HepG2 (cell line): ENCODE measurements around the gene RFC1. TPM values are rescaled to one million over a fixed set of nuclear protein-coding genes. Genes with fewer than 3 reads are reported as not detected.

ENCODE experiments used
- ATM ChIP-seq: fragments of 450-650 bp; IDR thresholded peaks from 2 replicates; pipeline ENCODE4 v1.7.1; 2017; ENCODE audit warnings: mild to moderate bottlenecking, borderline replicate concordance
- CBFB ChIP-seq: sonication (generic); formaldehyde crosslinking; IDR thresholded peaks from 2 replicates; pipeline ENCODE4 v1.4.0; 2020; ENCODE audit warnings: missing genetic modification reagents
- HOXA9 ChIP-seq: sonication (generic); formaldehyde crosslinking; IDR thresholded peaks from 2 replicates; pipeline ENCODE4 v1.8.1; 2022; ENCODE audit warnings: missing genetic modification reagents, mild to moderate bottlenecking, moderate library complexity, borderline replicate concordance
- HOXD1 ChIP-seq: sonication (generic); formaldehyde crosslinking; IDR thresholded peaks from 2 replicates; pipeline ENCODE4 v1.5.0; 2020; ENCODE audit warnings: missing genetic modification reagents
- NCOA1 ChIP-seq: sonication (generic); formaldehyde crosslinking; IDR thresholded peaks from 2 replicates; pipeline ENCODE4 v1.9.0; 2021; ENCODE audit warnings: missing genetic modification reagents
- SOX6 ChIP-seq, 2 experiments: fragments of 450-650 bp in 1 of 2; sonication (generic) in 1 of 2; formaldehyde crosslinking in 1 of 2; IDR thresholded peaks; 2 replicates each; pipeline versions ENCODE4 v1.4.0 to v1.6.1; 2017 to 2020; ENCODE audit warnings: antibody characterized with exemption in 1 of 2, mild to moderate bottlenecking in 1 of 2, missing genetic modification reagents in 1 of 2
- SP5 ChIP-seq: IDR thresholded peaks from 2 replicates; pipeline ENCODE4 v1.6.1; 2016; ENCODE audit warnings: low read depth, borderline replicate concordance
- ZFP90 ChIP-seq: sonication (generic); formaldehyde crosslinking; IDR thresholded peaks from 2 replicates; pipeline ENCODE4 v1.8.0; 2022; ENCODE audit warnings: missing genetic modification reagents, mild to moderate bottlenecking, inconsistent platforms, borderline replicate concordance
- ZFY ChIP-seq: sonication (generic); formaldehyde crosslinking; IDR thresholded peaks from 2 replicates; pipeline ENCODE4 v1.4.0; 2020; ENCODE audit warnings: missing genetic modification reagents
- ZMYM3 ChIP-seq: sonication (generic); formaldehyde crosslinking; IDR thresholded peaks from 2 replicates; pipeline ENCODE4 v1.5.1; 2020; ENCODE audit warnings: mild to moderate bottlenecking, missing genetic modification reagents
- ZNF292 ChIP-seq: sonication (generic); formaldehyde crosslinking; IDR thresholded peaks from 2 replicates; pipeline ENCODE4 v1.8.1; 2022; ENCODE audit warnings: mild to moderate bottlenecking, low read depth, missing genetic modification reagents, borderline replicate concordance
- ZNF510 ChIP-seq: sonication (generic); formaldehyde crosslinking; IDR thresholded peaks from 2 replicates; pipeline ENCODE4 v1.4.0; 2020; ENCODE audit warnings: low read depth, mild to moderate bottlenecking, missing genetic modification reagents
- ZNF644 ChIP-seq: IDR thresholded peaks from 2 replicates; pipeline ENCODE4 v1.6.1; 2016; ENCODE audit warnings: low read depth
- ZSCAN31 ChIP-seq: sonication (generic); formaldehyde crosslinking; IDR thresholded peaks from 2 replicates; pipeline ENCODE4 v1.5.0; 2020; ENCODE audit warnings: low read depth, mild to moderate bottlenecking, missing genetic modification reagents
- polyA plus RNA-seq, 8 experiments: library from polyadenylated mRNA; depleted of rRNA in 3 of 8; stranded (reverse) in 7 of 8; unstranded in 1 of 8; fragments of >200 nt; fragmentation: Illumina TruSeq in 4 of 8; extraction: Trizol in 4 of 8; gene quantifications; 2 replicates each; pipeline versions ENCODE4 v1.2.1 to v1.2.3, GENCODE V29; 2011 to 2016; ENCODE audit warnings: low read depth in 4 of 8, missing spikeins in 1 of 8, mixed read lengths in 1 of 8; ENCODE audit not compliant: insufficient read depth in 1 of 8
- total RNA-seq, 5 experiments: library from RNA; depleted of rRNA; stranded (reverse); fragments of >200 nt; fragmentation: Illumina TruSeq; extraction: Trizol; gene quantifications; 2 replicates each; pipeline ENCODE4 v1.2.3, GENCODE V29; 2016; ENCODE audit warnings: low read depth in 1 of 5
- TF ChIP-seq, protein P1 (sequence below): sonication (generic); formaldehyde crosslinking; IDR thresholded peaks from 2 replicates; pipeline ENCODE4 v1.8.0; 2022; ENCODE audit warnings: missing genetic modification reagents, mild to moderate bottlenecking, borderline replicate concordance
- TF ChIP-seq, protein P2 (sequence below): sonication (generic); formaldehyde crosslinking; IDR thresholded peaks from 2 replicates; pipeline ENCODE4 v1.8.1; 2023; ENCODE audit warnings: mild to moderate bottlenecking, moderate library complexity, missing genetic modification reagents
- TF ChIP-seq, protein P3 (sequence below): sonication (generic); formaldehyde crosslinking; IDR thresholded peaks from 2 replicates; pipeline ENCODE4 v1.5.1; 2020; ENCODE audit warnings: missing genetic modification reagents, mild to moderate bottlenecking, borderline replicate concordance
- TF ChIP-seq, protein P4 (sequence below): sonication (generic); formaldehyde crosslinking; IDR thresholded peaks from 2 replicates; pipeline ENCODE4 v1.5.1; 2020; ENCODE audit warnings: missing genetic modification reagents, mild to moderate bottlenecking, borderline replicate concordance

Gene RFC1
- total and polyA plus RNA-seq, 2 of the 13 experiments (the other 11 are each of a cell fraction or from before 2014, with no cell fraction given): 15.9 to 78.8 TPM

DNA sequence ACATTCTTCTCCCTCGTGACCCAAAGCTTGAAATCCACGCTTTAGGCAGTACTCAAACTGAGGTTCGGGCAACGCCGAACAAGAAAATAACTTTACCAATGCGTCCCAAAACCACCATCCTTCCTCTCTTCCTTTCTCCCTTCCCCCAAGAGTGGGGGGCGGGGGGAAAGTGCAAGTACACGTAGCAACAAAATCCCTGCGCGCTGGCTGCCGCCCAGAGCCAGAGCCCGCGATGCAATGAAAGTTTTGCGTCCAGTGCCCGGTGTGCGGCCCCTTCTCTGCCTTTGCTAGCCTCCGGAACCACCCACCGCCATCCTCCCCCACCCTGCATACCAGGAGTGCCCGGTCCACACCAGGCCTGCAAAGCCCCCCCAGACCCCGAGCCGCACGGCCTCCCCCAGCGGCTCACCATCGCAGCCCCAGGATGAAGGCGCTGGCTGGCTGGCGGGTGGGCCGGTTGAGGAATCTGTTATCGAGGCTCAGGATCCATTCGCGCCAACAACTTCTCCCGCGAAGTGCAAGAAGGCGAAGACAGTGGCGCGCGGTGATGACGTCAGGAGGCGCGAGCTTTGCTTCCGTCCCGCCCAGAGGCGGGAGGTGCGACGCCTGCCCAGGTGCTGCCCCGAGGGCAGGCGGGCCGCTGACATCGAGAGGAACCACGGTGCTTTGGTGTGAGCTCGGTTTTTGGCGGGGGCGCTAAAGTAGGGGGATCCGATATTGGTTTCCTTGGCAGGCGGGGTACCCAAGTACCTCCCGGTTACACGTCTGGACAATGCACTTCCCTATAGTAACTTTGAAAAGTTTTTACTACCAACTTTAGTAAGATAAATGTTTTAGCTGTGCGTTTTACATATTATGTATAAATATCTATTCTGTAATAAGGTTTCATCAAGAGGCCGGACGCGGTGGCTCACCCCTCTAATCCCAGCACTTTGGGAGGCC lies at the start of gene RFC1 (continued):
- TF ChIP-seq HOXA9 (CRISPR knock-in tag) (peak; percentile 97), ZSCAN31 (CRISPR knock-in tag) (peak; percentile 80), SP5 (peak; percentile 80), CBFB (CRISPR knock-in tag) (no peak), ZNF510 (peak; percentile 98), ZFY (CRISPR knock-in tag) (peak; percentile 91), ZNF644 (CRISPR knock-in tag) (peak; percentile 37; the same call in 1 of the 2 replicates), NCOA1 (peak; percentile 89), ATM (no peak), ZNF292 (CRISPR knock-in tag) (peak; percentile 88), ZFP90 (CRISPR knock-in tag) (peak; percentile 92), HOXD1 (CRISPR knock-in tag) (no peak; the same call in 1 of the 2 replicates), SOX6 (IDR thresholded peaks at IDR 0.05) (no peak), SOX6 (CRISPR knock-in tag; IDR thresholded peaks at IDR 0.05) (peak; percentile 83), ZMYM3 (CRISPR knock-in tag) (peak; percentile 78)
- TF ChIP-seq, protein P1, sequence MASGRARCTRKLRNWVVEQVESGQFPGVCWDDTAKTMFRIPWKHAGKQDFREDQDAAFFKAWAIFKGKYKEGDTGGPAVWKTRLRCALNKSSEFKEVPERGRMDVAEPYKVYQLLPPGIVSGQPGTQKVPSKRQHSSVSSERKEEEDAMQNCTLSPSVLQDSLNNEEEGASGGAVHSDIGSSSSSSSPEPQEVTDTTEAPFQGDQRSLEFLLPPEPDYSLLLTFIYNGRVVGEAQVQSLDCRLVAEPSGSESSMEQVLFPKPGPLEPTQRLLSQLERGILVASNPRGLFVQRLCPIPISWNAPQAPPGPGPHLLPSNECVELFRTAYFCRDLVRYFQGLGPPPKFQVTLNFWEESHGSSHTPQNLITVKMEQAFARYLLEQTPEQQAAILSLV (CRISPR knock-in tag): peak; percentile 55; the same call in 1 of the 2 replicates
- TF ChIP-seq, protein P2, sequence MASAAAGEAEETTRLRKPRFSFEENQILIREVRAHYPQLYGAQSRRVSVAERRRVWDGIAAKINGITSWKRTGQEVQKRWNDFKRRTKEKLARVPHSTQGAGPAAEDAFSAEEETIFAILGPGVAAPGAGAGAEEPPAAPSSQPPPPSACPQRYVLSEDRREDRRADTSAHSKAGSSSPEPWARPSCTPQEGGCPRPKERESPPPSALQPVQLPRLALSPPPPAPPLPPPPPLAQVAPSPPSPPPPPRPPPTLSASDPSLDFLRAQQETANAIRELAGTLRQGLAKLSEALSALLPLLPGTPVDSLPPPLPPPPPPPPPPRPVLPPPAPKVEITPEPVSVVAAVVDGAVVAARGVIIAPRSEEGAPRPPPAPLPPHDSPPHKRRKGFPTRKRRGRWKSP (CRISPR knock-in tag): peak; percentile 92
- TF ChIP-seq, protein P3, sequence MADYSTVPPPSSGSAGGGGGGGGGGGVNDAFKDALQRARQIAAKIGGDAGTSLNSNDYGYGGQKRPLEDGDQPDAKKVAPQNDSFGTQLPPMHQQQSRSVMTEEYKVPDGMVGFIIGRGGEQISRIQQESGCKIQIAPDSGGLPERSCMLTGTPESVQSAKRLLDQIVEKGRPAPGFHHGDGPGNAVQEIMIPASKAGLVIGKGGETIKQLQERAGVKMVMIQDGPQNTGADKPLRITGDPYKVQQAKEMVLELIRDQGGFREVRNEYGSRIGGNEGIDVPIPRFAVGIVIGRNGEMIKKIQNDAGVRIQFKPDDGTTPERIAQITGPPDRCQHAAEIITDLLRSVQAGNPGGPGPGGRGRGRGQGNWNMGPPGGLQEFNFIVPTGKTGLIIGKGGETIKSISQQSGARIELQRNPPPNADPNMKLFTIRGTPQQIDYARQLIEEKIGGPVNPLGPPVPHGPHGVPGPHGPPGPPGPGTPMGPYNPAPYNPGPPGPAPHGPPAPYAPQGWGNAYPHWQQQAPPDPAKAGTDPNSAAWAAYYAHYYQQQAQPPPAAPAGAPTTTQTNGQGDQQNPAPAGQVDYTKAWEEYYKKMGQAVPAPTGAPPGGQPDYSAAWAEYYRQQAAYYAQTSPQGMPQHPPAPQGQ (CRISPR knock-in tag): no peak
- TF ChIP-seq, protein P4, sequence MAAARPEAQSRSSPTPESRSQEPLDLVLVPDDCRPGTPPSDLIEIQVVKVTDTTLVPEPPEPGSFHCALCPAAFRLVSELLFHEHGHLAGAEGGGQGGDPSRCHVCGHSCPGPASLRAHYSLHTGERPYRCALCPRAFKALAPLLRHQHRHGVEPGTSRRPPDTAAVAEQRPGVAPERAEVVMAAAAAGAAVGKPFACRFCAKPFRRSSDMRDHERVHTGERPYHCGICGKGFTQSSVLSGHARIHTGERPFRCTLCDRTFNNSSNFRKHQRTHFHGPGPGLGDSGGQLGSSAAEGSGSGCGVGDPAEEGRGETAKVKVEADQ (CRISPR knock-in tag): peak; percentile 92; the same call in 1 of the 2 replicates
